ENCODE measurements around the gene MACROD2.
"Not testable (repeated sequence)": the region's sequence is repeated elsewhere in the genome, so short reads cannot be mapped to it uniquely, and the experiment has no call there.

MACROD2 gene

GRCh38 chr20:15012566-15012965 lies 1017.2 kb downstream of the MACROD2 start:
- no peak for DNase-seq

- DNase-seq: not testable (repeated sequence)
These were observed 1021.6 kb downstream of the MACROD2 start for GRCh38 chr20:15016875-15017274.

- no peak for DNase-seq
These were observed 1023.6 kb downstream of the MACROD2 start for GRCh38 chr20:15018966-15019365.

- DNase-seq: no peak
These were observed 1025.5 kb downstream of the MACROD2 start for GRCh38 chr20:15020845-15021244.

GRCh38 chr20:15022921-15023320 lies 1027.6 kb downstream of the MACROD2 start:
- no peak for DNase-seq

GRCh38 chr20:15026759-15027158 lies 1031.4 kb downstream of the MACROD2 start:
- DNase-seq: no peak

GRCh38 chr20:15030826-15031225 lies 1035.5 kb downstream of the MACROD2 start:
- DNase-seq: no peak

GRCh38 chr20:15031546-15032351 lies 1036.4 kb downstream of the MACROD2 start:
- DNase-seq: no peak

GRCh38 chr20:15032352-15032622 lies 1037.0 kb downstream of the MACROD2 start:
- DNase-seq: no peak

- no peak for DNase-seq
These were observed 1038.0 kb downstream of the MACROD2 start for GRCh38 chr20:15033269-15033668.

GRCh38 chr20:15033891-15034290 lies 1038.6 kb downstream of the MACROD2 start:
- DNase-seq: no peak

- no peak for DNase-seq
These were observed 1041.6 kb downstream of the MACROD2 start for GRCh38 chr20:15036948-15037347.

GRCh38 chr20:15039088-15039752 lies 1043.9 kb downstream of the MACROD2 start:
- DNase-seq: no peak

- DNase-seq: no peak
These were observed 1047.4 kb downstream of the MACROD2 start for GRCh38 chr20:15042723-15043122.

- no peak for DNase-seq
These were observed 1049.9 kb downstream of the MACROD2 start for GRCh38 chr20:15045246-15045645.

- DNase-seq: no peak
These were observed 1051.7 kb downstream of the MACROD2 start for GRCh38 chr20:15047042-15047441.

GRCh38 chr20:15047601-15048000 lies 1052.3 kb downstream of the MACROD2 start:
- DNase-seq: no peak

- DNase-seq: no peak
These were observed 1060.9 kb downstream of the MACROD2 start for GRCh38 chr20:15056246-15056645.

- DNase-seq: peak; percentile 30
These were observed 1063.5 kb downstream of the MACROD2 start for GRCh38 chr20:15058841-15059240.

- DNase-seq: peak; percentile 7
These were observed 1064.1 kb downstream of the MACROD2 start for GRCh38 chr20:15059438-15059837.

GRCh38 chr20:15060265-15061060 lies 1065.1 kb downstream of the MACROD2 start:
- no peak for DNase-seq

GRCh38 chr20:15061061-15061430 lies 1065.7 kb downstream of the MACROD2 start:
- DNase-seq: no peak

GRCh38 chr20:15061955-15062354 lies 1066.6 kb downstream of the MACROD2 start:
- no peak for DNase-seq

- peak; percentile 3 for DNase-seq
These were observed 1067.8 kb downstream of the MACROD2 start for GRCh38 chr20:15063081-15063480.

All from fibroblast of skin of back (primary cell).